ENCODE measurements around the gene RFTN1. TPM values are rescaled to one million over a fixed set of nuclear protein-coding genes. Genes with fewer than 3 reads are reported as not detected.

Gene RFTN1
- total RNA-seq, 2 experiments from 2014 or later = 55.7 to 56.4 TPM

- ChIA-PET POLR2A (no interaction called here), CTCF (no interaction called here)
- H3K27ac Mint-ChIP-seq = peak overlapping the region; percentile 63
- H3K9me3 Mint-ChIP-seq = no peaks in the 10 kb centered on the region
- DNase-seq (no peak), ATAC-seq (ENCODE audit: poor library complexity) (no peak)
- Histone ChIP-seq H3K36me3 (ENCODE audit: insufficient read depth, low read length) (peaks cover 14% of the 10 kb centered on the region), H3K27ac (ENCODE audit: low read depth in 1 of 2, low read length in 2 of 2) (no peak overlapping the region), H3K4me3 (ENCODE audit: low read length) (no peak overlapping the region), H3K9me3 (ENCODE audit: control insufficient read depth in 1 of 2, insufficient read depth in 1 of 2, low read length in 2 of 2) (no peaks in the 10 kb centered on the region), H3K27me3 (ENCODE audit: control insufficient read depth in 1 of 2, insufficient read depth in 2 of 2, low read length in 2 of 2) (no peaks in the 10 kb centered on the region), H3K4me1 (ENCODE audit: insufficient read depth, low read length) (no peaks in the 10 kb centered on the region)
- no peak overlapping the region for H3K4me3 Mint-ChIP-seq
- TF ChIP-seq CTCF (IDR thresholded peaks at IDR 0.05) = no peak
- H3K4me1 Mint-ChIP-seq (ENCODE audit: low read depth) = peaks cover 54% of the 10 kb centered on the region
- H3K36me3 Mint-ChIP-seq (ENCODE audit: low read depth) = peaks cover 44% of the 10 kb centered on the region
- intact Hi-C loops (cut with DNase I, micrococcal nuclease) = loop anchor here in 1 of 2 experiments (2.0 kb wide), 1 partner anchor 18 kb away; no protein-coding TSS in a partner anchor
- no peaks in the 10 kb centered on the region for H3K27me3 Mint-ChIP-seq
Observed at GRCh38 chr3:16401273-16401672, 112.2 kb downstream of the RFTN1 start.

- Mint-ChIP-seq H3K9me3 (no peaks in the 10 kb centered on the region), H3K27ac (peak overlapping the region; percentile 6), H3K4me3 (no peak overlapping the region), H3K4me1 (ENCODE audit: low read depth) (peaks cover 58% of the 10 kb centered on the region), H3K36me3 (ENCODE audit: low read depth) (peaks cover 49% of the 10 kb centered on the region), H3K27me3 (no peaks in the 10 kb centered on the region)
- no peak for TF ChIP-seq CTCF (IDR thresholded peaks at IDR 0.05)
- DNase-seq (no peak), ATAC-seq (ENCODE audit: poor library complexity) (no peak)
- intact Hi-C loops (cut with DNase I, micrococcal nuclease) = loop anchor here in 1 of 2 experiments (2.0 kb wide), 1 partner anchor 18 kb away; no protein-coding TSS in a partner anchor
- ChIA-PET CTCF (no interaction called here), POLR2A (no interaction called here)
- H3K4me1 ChIP-seq (ENCODE audit: insufficient read depth, low read length) = no peaks in the 10 kb centered on the region
- H3K4me3 ChIP-seq (ENCODE audit: low read length) = no peak overlapping the region
- H3K27me3 ChIP-seq (ENCODE audit: control insufficient read depth in 1 of 2, insufficient read depth in 2 of 2, low read length in 2 of 2) = no peaks in the 10 kb centered on the region
- no peak overlapping the region for H3K27ac ChIP-seq (ENCODE audit: low read depth in 1 of 2, low read length in 2 of 2)
- H3K9me3 ChIP-seq (ENCODE audit: control insufficient read depth in 1 of 2, insufficient read depth in 1 of 2, low read length in 2 of 2) = no peaks in the 10 kb centered on the region
- peaks cover 11% of the 10 kb centered on the region for H3K36me3 ChIP-seq (ENCODE audit: insufficient read depth, low read length)
Observed at GRCh38 chr3:16400106-16400931, 113.2 kb downstream of the RFTN1 start.

- DNase-seq = no peak
- ChIA-PET CTCF (no interaction called here), POLR2A (interaction anchor here (1.0 kb wide), 1 partner anchor 22 kb away, joined by 3 read pairs; no protein-coding TSS in a partner anchor)
- Histone ChIP-seq H3K9me3 (ENCODE audit: control insufficient read depth in 1 of 2, insufficient read depth in 1 of 2, low read length in 2 of 2) (no peaks in the 10 kb centered on the region), H3K27me3 (ENCODE audit: control insufficient read depth in 1 of 2, insufficient read depth in 2 of 2, low read length in 2 of 2) (no peaks in the 10 kb centered on the region), H3K36me3 (ENCODE audit: insufficient read depth, low read length) (peaks cover 11% of the 10 kb centered on the region), H3K4me3 (ENCODE audit: low read length) (no peak overlapping the region), H3K4me1 (ENCODE audit: insufficient read depth, low read length) (no peaks in the 10 kb centered on the region), H3K27ac (ENCODE audit: low read depth in 1 of 2, low read length in 2 of 2) (no peak overlapping the region)
- Mint-ChIP-seq H3K27me3 (no peaks in the 10 kb centered on the region), H3K9me3 (no peaks in the 10 kb centered on the region), H3K36me3 (ENCODE audit: low read depth) (peaks cover 53% of the 10 kb centered on the region), H3K27ac (peak overlapping the region; percentile 6), H3K4me1 (ENCODE audit: low read depth) (peaks cover 50% of the 10 kb centered on the region), H3K4me3 (no peak overlapping the region)
- ATAC-seq (ENCODE audit: poor library complexity) = no peak
- TF ChIP-seq CTCF (IDR thresholded peaks at IDR 0.05) = no peak
- intact Hi-C loops (cut with DNase I, micrococcal nuclease) = no loop called here
Observed at GRCh38 chr3:16399473-16399872, 114.0 kb downstream of the RFTN1 start.

Data from CD4-positive, alpha-beta T cell (primary cell).